HG02571 (cell line): ENCODE data around the gene RARS1.

Experiments used
- ATAC-seq: cut with Tn5 transposase; IDR thresholded peaks from one replicate; pipeline ENCODE4 v1.9.1; 2021; ENCODE audit warnings: mild to moderate bottlenecking, moderate library complexity; ENCODE audit not compliant: unreplicated experiment

RARS1 gene

GRCh38 chr5:168486136-168486879 is at the start of gene RARS1:
Gene RARS1 (plus strand): TSS chr5:168486471. CDS start chr5:168486499, 28 bp downstream.
- peak; percentile 80 for ATAC-seq

- ATAC-seq, result no peak
Measured at GRCh38 chr5:168438349-168438748, 47.9 kb upstream of the RARS1 start.

GRCh38 chr5:168443533-168443932 is 42.7 kb upstream of the RARS1 start:
- ATAC-seq, result no peak

- ATAC-seq, result no peak
Measured at GRCh38 chr5:168443950-168444700, 42.1 kb upstream of the RARS1 start.

- ATAC-seq, result no peak
Measured at GRCh38 chr5:168446983-168447619, 39.2 kb upstream of the RARS1 start.

GRCh38 chr5:168447808-168448207 is 38.5 kb upstream of the RARS1 start:
- no peak for ATAC-seq

- no peak for ATAC-seq
Measured at GRCh38 chr5:168449166-168449565, 37.1 kb upstream of the RARS1 start.

GRCh38 chr5:168451565-168451964 is 34.7 kb upstream of the RARS1 start:
- ATAC-seq, result no peak

- ATAC-seq, result no peak
Measured at GRCh38 chr5:168455201-168455600, 31.1 kb upstream of the RARS1 start.

GRCh38 chr5:168457542-168457941 is 28.7 kb upstream of the RARS1 start:
- no peak for ATAC-seq

- no peak for ATAC-seq
Measured at GRCh38 chr5:168460606-168461005, 25.7 kb upstream of the RARS1 start.

- ATAC-seq, result no peak
Measured at GRCh38 chr5:168463081-168463480, 23.2 kb upstream of the RARS1 start.

- ATAC-seq, result no peak
Measured at GRCh38 chr5:168464214-168464613, 22.1 kb upstream of the RARS1 start.

- no peak for ATAC-seq
Measured at GRCh38 chr5:168464641-168465040, 21.6 kb upstream of the RARS1 start.

- ATAC-seq, result no peak
Measured at GRCh38 chr5:168467755-168468330, 18.4 kb upstream of the RARS1 start.

GRCh38 chr5:168468836-168469235 is 17.4 kb upstream of the RARS1 start:
- ATAC-seq, result no peak

GRCh38 chr5:168469816-168470215 is 16.5 kb upstream of the RARS1 start:
- no peak for ATAC-seq

- no peak for ATAC-seq
Measured at GRCh38 chr5:168471785-168472184, 14.5 kb upstream of the RARS1 start.

- ATAC-seq, result no peak
Measured at GRCh38 chr5:168472329-168472728, 13.9 kb upstream of the RARS1 start.

GRCh38 chr5:168474319-168474718 is 12.0 kb upstream of the RARS1 start:
- ATAC-seq, result no peak

- no peak for ATAC-seq
Measured at GRCh38 chr5:168477060-168477459, 9.2 kb upstream of the RARS1 start.
